Stimulated activated CD8-positive, alpha-beta memory T cell treated with anti-CD3 and anti-CD28 coated beads, Interleukin-12 subunit alpha, Interleukin-12 subunit beta, amount 100 ng/mL, for 24 hours (primary cell): ENCODE data around the gene MED29.

Experiments used
- DNase-seq: peaks from one replicate; pipeline ENCODE4 v3.0.0-alpha.2; 2020; ENCODE audit errors: extremely low read depth

Gene MED29

DNA sequence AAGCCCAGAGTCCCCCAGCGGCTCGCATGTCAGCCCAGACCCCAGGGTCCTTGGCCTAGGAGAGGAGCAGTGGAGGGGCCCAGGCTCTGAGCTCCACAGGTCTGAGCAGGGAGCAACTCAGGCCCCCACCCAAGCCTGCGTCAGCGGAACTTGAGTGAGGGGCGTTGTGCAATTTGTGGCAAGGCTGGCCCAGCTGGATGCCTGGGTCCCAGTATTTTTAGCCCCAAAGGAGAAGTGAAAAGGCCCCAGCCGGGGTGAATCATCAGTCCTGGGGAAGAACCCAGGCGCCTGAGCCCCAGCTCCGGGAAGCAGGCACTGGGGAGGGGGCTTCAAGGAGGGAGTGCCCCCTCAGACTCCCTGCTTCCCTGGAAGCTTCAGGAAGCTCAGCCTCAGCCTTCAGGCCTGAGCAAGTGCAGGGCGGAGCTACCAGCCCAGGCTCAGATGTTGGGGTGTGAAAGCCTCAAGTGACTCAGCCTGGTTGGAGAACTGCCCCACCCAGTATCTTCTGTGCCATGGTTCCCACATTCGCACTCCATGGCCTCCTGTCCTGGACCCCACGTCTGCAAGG is 7.2 kb downstream of the MED29 start:
- no peak for DNase-seq

DNA sequence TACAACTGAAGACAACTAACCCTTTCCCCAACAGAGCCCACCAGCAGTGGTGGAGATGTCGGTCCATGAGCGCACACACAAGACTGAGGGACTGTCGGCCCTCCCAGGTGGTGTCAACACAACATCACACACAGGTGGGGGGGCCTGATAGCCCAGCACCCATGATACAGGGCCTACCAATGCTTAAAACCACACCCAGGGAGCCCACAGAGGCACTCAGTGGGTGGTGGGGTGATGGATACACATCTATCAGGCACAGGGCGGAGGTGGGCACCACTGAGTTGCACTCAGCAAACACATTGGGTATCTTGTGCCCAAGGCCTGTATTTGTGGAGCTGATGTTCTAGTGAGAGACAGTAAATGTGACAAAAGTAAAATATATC is 8.5 kb downstream of the MED29 start:
- no peak for DNase-seq

DNA sequence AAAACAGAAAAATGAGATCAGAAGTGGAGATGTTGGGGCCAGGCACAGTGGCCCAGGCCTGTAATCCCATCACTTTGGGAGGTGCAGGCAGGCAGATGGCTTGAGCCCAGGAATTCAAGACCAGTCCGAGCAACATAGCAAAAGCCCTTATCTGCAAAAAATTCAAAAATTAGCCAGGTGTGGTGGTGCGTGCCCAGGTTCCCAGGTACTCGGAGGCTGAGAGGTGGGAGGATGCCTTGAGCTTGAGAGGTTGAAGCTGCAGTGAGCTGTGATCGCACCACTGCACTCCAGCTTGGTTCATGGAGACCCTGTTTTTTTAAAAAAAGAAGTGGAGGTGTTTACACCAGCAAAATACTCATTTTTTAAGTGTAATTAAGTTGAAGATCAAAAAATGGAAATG is 8.9 kb downstream of the MED29 start:
- no peak for DNase-seq

DNA sequence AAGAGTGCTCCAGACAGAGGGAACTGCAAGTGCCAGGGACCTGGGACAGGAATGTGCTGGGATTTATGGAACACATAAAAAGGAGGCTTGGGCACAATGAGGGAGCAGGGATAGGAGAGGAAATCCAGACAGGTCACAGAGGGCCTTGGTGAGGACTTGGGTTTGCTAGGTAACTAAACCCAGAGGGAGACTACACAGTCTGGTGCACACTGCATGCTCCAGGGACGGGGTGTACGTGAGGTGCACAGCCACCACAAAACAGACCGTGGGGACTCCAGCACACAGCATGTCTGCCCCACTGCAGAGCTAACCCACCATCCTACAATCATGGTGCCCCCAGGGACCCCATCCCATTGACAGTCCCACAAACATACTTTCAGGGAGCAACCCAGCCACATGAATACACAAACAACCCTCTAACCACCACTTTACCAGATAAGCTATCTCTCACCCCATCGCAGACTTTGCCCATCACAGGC is 9.9 kb downstream of the MED29 start:
- DNase-seq, result no peak

DNA sequence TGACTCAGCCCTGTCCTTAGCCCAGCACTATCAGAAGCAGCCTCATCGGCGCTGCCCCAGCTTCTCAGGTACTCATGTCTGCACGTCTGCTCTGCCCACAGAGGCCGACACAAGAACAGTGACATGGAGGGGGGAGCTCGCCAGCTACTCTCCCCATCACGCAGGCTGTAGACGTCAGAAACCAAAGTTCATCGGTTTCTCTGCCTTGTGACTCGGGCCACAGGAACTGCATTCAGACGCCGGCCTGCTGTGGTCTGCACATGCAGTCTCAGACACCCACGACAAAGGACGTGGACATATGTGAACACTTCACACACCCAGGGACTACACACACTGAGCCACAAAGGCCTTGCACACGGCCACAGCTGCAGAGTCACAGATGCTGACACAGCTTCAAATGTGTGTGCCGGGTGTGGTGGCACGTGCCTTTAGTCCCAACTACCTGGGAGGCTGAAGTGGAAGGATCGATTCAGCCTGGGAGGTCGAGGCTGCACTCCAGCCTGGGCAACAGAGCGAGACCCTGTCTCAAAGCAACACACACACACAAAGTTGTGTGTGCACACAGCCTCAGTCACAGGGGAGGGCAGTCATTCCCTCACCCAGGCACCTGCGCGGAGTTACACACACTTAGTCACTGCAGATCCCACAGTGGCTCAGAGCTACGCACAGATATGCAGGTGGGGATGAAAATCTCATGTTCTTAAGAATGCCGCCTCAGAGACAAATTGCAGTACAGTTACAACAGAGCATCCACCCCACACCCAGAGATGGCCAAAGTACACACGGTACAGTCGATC is 10.6 kb downstream of the MED29 start:
- DNase-seq, result peak; percentile 61

DNA sequence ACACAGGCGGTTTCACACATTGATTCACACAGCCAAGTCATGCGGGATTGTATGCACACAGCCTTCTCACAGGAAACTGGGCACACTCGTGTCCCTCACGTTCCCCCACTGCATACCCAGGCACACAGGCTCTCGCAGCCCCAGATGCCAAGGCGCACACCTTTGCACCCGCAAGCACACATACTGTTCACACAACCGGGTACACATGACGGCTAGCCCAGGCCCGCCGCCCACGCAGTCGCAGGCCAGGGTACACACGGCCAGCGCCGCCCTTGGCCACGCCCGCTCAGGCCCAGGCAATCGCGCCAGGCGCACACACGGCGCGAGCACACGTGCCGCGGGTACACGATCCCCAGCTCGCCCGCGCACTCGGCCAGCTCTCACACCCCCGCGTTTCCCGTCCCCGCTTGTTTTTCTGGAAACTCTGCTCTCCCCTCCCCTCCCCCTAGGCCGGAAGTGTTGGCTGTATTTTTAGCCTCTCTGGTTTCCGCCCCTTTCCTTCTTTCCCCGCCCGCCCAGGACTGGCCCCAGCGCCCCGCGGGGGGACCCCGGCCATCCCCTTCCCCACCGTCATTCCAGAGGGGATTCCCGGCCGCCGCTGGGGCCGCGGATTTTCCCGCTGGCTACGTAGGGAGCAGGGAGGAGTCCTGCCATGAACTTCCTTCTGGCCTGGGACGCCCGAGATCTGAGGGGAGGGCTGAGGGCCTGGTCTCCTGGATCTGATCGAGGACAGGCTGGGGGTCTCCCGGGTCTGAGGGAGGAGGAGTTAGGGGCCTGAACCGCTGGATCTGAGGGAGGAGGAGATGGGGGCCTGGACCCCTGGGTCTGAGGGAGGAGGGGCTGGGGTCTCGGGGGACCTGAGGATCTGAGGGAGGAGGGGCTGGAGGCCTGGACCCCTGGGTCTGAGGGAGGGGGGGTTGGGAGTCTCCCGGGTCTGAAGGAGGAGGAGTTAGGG is 11.4 kb downstream of the MED29 start:
- DNase-seq, result peak; percentile 69

DNA sequence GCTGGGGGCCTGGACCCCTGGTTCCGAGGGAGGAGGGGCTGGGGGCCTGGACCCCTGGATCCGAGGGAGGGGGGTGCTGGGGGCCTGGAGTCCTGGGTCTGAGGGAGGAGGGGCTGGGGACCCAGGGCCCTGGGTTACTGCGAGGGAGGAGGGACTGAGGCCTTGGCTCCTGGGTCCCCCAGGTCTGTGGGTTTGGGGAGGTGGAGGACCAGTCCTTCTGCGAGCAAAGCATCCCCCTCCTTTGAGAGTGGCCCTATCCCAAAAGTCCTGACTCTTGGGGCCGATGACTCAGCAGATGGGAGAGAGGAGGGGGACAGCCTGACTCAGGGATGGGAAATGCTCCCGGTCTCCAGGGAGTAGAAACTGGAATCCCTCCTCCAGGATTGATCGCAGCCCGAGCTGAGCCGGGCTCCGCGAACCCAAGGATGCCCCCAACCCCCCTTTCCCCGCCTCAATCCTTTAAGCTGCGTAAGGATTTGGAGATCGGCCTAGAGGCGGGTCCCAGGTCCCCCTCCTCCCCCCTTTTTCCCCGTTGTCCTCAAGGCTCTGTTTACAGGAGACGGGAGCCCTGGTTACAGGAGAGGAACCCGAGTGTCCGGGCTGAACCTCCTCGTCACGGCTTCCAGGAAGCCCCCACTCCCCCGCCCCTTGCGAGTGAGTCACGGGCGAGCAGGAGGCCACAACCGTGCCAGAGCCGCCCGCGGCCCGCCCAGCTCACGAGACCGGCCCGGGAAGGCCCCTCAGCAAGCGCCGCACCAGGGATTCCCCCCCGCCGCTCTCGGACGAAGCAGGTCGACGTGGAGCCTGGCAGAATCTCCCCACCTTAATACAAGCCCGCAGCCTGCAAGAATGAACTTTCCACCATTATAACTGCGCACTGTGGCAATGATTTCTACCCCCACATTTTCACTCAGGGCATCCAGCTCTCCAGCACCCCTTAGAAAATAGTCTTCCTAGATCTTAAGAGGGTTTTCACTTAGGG is 12.4 kb downstream of the MED29 start:
- peak; percentile 91 for DNase-seq

DNA sequence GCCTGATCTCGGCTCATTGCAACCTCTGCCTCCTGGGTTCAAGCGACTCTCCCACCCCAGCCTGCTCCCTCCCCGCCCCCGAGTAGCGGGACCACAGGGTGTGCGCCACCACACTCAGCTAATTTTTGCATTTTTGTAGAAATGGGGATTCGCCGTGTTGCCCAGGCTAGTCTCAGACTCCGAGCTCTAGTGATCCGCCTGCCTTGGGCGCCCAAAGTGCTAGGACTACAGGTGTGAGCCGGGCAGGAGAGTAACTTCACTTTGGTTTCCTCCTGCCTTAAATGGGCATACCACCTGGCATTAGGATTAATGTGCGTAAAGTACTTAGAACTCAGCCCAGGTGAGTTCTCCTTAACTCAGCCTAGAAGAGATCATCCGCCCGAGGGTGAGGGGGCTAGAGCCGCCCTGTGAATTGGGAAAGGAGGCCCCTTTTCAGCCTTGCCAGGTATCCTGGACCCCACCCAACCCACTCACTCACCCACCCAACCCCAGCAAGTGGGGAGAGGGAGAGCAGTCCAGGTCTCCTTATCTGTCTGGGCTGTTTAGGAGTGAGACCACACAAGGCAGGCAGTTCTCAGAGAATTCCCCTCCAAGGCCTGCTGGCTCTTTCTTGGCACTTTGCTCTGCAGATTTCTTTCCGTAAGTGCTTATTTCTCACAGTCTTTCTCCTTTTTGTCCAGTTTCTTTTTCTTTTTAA is 14.2 kb downstream of the MED29 start:
- DNase-seq, result no peak

DNA sequence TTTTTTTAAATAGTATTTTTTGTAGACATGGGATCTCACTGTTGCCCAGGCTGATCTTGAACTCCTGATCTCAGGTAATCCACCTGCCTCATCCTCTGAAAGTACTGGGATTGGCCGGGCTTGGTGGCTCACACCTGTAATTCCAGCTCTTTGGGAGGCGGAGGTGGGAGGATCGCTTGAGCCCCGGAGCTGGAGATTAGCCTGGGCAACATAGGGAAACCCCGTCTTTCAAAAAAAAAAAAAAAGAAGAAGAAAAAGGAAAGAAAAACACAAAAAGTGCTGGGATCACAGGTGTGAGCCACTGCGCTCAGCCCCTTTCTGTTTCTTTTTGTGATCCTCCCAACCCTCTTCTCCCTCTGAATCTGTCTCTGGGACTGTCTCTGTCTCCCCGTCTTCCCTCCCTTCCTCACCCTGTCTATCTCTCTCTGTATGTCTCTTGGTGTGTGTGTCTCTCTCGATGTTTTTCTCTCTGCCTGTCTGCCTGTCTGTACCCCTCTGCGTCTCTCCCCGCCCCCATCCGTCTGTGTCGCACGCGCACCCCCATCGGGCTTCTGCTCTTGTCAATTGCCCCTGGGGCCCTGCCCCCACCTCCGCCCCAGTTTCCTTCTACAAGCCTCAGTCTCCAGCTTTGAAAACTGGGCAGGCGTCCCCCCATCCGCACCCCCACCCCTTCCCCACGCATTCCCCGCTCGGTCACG is 14.9 kb downstream of the MED29 start:
- no peak for DNase-seq

DNA sequence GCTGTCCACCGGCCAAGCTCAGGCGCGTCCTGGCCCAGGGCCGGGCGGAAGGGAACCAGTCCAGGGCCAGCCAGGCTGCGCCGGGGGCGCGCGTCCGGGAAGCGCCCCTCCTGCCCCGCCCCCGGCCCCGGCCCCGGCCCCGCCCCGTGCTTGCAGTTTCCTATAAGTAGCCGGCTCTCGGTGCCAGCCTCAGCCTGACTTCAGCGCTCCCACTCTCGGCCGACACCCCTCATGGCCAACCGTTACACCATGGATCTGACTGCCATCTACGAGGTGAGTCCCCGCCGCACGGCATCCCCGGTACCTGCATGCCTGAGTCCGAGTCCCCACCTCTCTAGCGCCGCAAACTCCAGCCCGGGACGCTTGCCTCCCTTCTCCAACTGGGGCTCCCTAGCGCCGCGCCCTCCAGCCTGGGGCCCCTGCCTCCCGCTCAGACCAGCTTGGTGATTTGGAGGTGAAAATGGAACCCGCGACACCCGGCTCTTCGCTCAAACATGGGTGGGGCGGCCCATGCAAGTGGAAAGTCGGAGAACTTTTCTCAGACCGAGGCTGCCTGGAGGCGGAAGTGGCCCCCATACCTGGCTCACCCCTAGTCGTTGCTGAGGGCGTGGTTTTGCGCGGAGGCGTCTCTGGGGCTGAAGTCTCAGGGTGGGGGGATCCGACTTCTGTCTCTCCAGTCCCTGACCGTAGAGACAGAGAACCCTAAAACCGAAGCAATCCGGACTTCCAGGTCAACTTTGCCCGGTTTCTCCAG is 15.7 kb downstream of the MED29 start, which contains the start of gene ZFP36:
Gene ZFP36, plus strand, starts transcription at position 192 of the 754 bp plus-strand sequence. Its CDS starts 58 bp downstream, at position 250.
- DNase-seq, result peak; percentile 58

DNA sequence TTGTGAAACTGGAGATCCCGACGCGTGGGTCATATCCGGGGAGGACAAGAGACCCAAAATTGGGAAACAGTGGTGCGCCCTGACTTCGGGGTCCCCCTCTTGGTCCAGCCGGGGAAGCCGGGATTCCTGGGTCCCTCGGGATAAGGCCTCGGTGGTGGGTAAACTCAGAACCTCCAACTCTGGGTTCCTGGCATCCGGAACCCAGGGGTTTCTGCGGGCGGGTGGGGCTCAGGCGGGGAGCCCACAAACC is 16.2 kb downstream of the MED29 start:
- no peak for DNase-seq

DNA sequence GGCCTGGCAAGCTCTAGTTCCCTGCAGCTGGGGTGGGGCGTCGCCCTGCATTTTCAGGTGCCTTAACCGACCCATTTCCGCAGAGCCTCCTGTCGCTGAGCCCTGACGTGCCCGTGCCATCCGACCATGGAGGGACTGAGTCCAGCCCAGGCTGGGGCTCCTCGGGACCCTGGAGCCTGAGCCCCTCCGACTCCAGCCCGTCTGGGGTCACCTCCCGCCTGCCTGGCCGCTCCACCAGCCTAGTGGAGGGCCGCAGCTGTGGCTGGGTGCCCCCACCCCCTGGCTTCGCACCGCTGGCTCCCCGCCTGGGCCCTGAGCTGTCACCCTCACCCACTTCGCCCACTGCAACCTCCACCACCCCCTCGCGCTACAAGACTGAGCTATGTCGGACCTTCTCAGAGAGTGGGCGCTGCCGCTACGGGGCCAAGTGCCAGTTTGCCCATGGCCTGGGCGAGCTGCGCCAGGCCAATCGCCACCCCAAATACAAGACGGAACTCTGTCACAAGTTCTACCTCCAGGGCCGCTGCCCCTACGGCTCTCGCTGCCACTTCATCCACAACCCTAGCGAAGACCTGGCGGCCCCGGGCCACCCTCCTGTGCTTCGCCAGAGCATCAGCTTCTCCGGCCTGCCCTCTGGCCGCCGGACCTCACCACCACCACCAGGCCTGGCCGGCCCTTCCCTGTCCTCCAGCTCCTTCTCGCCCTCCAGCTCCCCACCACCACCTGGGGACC is 16.6 kb downstream of the MED29 start:
- DNase-seq, result no peak

DNA sequence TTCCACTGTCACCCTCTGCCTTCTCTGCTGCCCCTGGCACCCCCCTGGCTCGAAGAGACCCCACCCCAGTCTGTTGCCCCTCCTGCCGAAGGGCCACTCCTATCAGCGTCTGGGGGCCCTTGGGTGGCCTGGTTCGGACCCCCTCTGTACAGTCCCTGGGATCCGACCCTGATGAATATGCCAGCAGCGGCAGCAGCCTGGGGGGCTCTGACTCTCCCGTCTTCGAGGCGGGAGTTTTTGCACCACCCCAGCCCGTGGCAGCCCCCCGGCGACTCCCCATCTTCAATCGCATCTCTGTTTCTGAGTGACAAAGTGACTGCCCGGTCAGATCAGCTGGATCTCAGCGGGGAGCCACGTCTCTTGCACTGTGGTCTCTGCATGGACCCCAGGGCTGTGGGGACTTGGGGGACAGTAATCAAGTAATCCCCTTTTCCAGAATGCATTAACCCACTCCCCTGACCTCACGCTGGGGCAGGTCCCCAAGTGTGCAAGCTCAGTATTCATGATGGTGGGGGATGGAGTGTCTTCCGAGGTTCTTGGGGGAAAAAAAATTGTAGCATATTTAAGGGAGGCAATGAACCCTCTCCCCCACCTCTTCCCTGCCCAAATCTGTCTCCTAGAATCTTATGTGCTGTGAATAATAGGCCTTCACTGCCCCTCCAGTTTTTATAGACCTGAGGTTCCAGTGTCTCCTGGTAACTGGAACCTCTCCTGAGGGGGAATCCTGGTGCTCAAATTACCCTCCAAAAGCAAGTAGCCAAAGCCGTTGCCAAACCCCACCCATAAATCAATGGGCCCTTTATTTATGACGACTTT is 17.4 kb downstream of the MED29 start:
- DNase-seq, result no peak

DNA sequence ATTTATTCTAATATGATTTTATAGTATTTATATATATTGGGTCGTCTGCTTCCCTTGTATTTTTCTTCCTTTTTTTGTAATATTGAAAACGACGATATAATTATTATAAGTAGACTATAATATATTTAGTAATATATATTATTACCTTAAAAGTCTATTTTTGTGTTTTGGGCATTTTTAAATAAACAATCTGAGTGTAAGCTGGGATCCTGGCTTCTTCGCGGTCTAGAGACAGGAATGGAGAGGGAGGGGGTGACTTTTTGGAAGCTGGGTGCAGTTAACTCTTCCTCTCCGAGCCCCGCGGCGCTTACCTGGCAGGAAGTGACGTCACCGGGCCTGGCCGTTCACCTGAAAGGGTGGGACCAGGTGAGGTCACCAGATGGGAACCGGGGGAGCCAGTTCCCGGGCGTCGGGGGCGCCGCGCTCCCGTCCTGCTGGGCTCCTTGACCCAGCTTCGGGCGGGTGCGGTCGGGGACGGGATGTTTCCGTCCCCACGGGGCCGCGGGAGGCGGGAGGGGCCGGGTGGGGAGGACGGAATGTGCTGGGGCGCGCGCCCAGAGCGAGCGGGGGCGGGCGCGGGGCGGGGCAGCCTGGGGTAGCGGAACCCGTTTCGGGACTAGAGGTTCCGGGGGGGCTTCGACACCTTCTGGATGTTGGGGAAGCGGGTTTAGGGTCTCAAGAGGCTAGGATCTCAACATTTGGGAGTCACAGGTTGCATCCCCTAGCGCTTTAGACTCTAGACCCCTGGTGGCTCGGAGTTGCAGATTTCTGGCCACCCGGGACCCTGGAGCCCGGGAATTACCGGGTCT is 18.2 kb downstream of the MED29 start:
- no peak for DNase-seq

DNA sequence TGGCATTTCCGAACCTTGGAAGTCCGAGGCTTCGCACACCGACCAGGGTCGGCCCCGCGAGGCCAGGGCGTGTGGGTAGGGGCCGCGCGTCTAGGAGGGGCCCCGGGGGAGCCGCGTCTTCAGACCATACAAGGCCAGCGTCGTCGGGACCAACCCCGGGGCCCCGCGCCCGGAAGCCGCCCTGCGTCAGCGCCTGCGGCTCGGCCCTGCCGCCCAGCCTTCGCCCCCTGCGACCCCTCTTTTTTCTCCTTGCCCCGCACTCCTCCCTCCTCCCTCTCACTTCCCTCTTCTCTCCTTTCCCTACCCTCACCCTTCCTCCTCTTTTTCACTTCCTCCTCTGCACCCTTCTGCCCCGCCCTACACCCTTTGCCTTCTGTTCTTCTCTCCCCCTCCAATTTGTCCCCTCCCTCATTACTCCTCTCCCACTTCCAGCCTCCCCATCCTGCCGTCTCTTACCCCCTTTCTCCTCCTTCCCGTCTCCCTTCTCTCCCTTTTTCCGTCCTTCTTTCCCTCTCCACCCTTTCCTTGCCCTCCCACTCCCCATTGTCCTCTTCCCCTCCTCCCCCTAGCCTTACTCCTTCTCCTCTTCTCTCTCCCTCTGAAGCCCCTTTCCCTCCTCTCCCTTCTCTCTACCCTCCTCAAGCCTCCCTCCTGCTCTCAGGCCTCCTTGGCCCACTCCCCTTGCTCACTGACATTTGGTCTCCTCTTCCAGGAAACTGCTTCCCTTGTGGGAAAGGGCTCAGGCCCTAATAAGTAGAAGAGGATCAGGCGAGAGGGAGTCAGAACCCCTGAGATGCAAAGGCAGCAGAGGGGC is 19.0 kb downstream of the MED29 start:
- DNase-seq, result no peak

DNA sequence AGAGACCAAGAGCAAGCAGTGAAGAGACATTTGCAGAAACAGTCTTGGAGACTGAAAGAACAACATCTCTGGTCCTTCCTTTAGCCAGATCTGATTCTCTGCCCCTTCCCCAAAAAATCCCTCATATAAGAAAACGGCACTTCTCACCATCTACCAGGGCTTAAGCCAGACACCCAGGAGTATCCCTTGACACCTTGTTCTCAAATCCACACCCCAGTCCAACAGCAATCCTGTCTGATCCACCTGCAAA is 19.6 kb downstream of the MED29 start:
- no peak for DNase-seq
